Peyer's patch (tissue), 4 donors: Measurements from ENCODE around the gene SPATA6.

ENCODE experiments used
- POLR2A ChIP-seq, 2 donors: fragments of 450-650 bp; IDR thresholded peaks; one replicate each; pipeline ENCODE4 v1.5.1; 2017; ENCODE audit warnings: antibody characterized with exemption in 2 of 2, mild to moderate bottlenecking in 2 of 2, moderate library complexity in 2 of 2
- TF ChIP-seq, protein P1 (sequence below), 6 experiments: fragments of 450-650 bp in 4 of 6; fragments of 200-600 bp in 2 of 6; sonication (generic) in 1 of 6; IDR thresholded peaks; one replicate each; pipeline ENCODE4 v1.5.1; 2017 to 2019; ENCODE audit warnings: antibody characterized with exemption in 6 of 6, mild to moderate bottlenecking in 3 of 6, moderate library complexity in 1 of 6

DNA sequence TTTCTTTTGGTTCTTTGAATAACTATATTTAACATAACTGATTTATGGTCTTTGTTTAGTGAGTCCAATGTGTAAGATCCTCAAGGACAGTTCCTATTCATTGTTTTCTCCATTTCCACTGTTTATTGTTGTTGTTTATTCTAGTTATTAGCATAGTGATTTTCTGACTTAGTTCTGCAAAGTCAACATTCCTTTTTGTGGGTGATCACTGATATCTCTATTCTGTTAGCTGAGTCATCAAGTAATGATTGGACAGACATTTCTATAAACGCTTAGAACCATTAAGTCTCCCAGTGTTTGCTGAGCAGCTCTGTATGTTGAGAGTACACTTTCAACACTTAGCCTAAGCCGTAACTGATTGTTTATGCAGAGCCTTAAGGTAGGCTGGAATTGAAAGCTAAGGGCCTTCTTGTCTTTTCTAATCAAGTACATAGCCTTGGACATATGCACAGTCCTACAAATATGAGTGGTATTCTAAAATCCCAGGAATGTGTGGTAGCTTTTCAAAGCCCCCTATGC, 162.4 kb downstream of the SPATA6 start:
- TF ChIP-seq, protein P1, sequence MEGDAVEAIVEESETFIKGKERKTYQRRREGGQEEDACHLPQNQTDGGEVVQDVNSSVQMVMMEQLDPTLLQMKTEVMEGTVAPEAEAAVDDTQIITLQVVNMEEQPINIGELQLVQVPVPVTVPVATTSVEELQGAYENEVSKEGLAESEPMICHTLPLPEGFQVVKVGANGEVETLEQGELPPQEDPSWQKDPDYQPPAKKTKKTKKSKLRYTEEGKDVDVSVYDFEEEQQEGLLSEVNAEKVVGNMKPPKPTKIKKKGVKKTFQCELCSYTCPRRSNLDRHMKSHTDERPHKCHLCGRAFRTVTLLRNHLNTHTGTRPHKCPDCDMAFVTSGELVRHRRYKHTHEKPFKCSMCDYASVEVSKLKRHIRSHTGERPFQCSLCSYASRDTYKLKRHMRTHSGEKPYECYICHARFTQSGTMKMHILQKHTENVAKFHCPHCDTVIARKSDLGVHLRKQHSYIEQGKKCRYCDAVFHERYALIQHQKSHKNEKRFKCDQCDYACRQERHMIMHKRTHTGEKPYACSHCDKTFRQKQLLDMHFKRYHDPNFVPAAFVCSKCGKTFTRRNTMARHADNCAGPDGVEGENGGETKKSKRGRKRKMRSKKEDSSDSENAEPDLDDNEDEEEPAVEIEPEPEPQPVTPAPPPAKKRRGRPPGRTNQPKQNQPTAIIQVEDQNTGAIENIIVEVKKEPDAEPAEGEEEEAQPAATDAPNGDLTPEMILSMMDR (IDR thresholded peaks at IDR 0.05), result no peak
- TF ChIP-seq POLR2A (IDR thresholded peaks at IDR 0.05), result no peak
